HepG2 (cell line): Measurements from ENCODE around the gene PRMT2. TPM values are rescaled to one million over a fixed set of nuclear protein-coding genes. Genes with fewer than 3 reads are reported as not detected.

ENCODE experiments used
- ATAC-seq: fragments of 200-7000 bp; cut with Tn5 transposase; 3 replicates; pipeline ENCODE4 v1.9.1; 2020; ENCODE audit warnings: mild to moderate bottlenecking, moderate library complexity
- BruUV-seq: library from RNA; stranded (reverse); fragments of 400-500 nt; replicated peaks from 2 replicates; lab custom pipeline; 2021; lab: Mats Ljungman, UMichigan
- CTCF ChIA-PET: fragments of 300-600 bp; formaldehyde crosslinking; extraction: SDS; loops from one replicate; lab custom pipeline; 2021; ENCODE audit warnings: low total read pairs, inconsistent platforms, low intra/inter-chr PET ratio; lab: Yijun Ruan, JAX
- POLR2A ChIA-PET: fragments of 350-600 bp; sonication (Branson Sonifier 250); formaldehyde crosslinking; loops from one replicate; lab custom pipeline; 2020; ENCODE audit warnings: antibody characterized with exemption, inconsistent platforms; lab: Yijun Ruan, JAX
- DNase-seq: peaks from one replicate; pipeline ENCODE4 v3.0.0-alpha.2; 2015; ENCODE audit warnings: low spot score
- FAIRE-seq: peaks from 3 replicates; lab custom pipeline; 2011; peaks lifted over from hg19 to GRCh38; lab: Jason Lieb, UNC
- H2AFZ ChIP-seq: one replicate; pipeline ENCODE4 v1.6.1; 2011; ENCODE audit warnings: low read length, inconsistent platforms
- H3K27ac ChIP-seq: fragments of 300-600 bp; 3 replicates; pipeline ENCODE4 v1.8.0; 2011; ENCODE audit warnings: mixed run types, mild to moderate bottlenecking, mixed read lengths, low read length, inconsistent platforms; ENCODE audit not compliant: insufficient read depth; ENCODE audit errors: extremely low read length
- H3K27me3 ChIP-seq, 2 experiments: fragments of 200-600 bp in 1 of 2; 2 replicates in 1 of 2; 3 replicates in 1 of 2; pipeline versions ENCODE4 v1.6.0 to v1.8.0; 2011; ENCODE audit warnings: low read length in 2 of 2, mild to moderate bottlenecking in 2 of 2, moderate library complexity in 2 of 2, inconsistent platforms in 1 of 2; ENCODE audit not compliant: insufficient read depth in 2 of 2, control insufficient read depth in 1 of 2
- H3K36me3 ChIP-seq, 2 experiments: fragments of 200-600 bp in 1 of 2; replicated peaks in 1 of 2; 2 replicates in 1 of 2; 3 replicates in 1 of 2; pipeline versions ENCODE4 v1.5.1 to v1.8.0; 2011; ENCODE audit warnings: low read length in 2 of 2, inconsistent platforms in 1 of 2; ENCODE audit not compliant: insufficient read depth in 2 of 2, control insufficient read depth in 1 of 2
- H3K4me1 ChIP-seq: 2 replicates; pipeline ENCODE4 v1.5.1; 2012; ENCODE audit warnings: low read length, inconsistent platforms; ENCODE audit not compliant: insufficient read depth
- H3K4me2 ChIP-seq: 2 replicates; pipeline ENCODE4 v1.6.0; 2011; ENCODE audit warnings: low read depth, low read length, inconsistent platforms
- H3K4me3 ChIP-seq, 3 experiments: fragments of 200-600 bp in 1 of 3; sonication (generic), shearing (Covaris generic) in 1 of 3; replicated peaks in 1 of 3; 2 replicates each; pipeline ENCODE4 v1.5.1; 2011 to 2016; ENCODE audit warnings: low read length in 3 of 3, inconsistent platforms in 2 of 3, low read depth in 2 of 3, mild to moderate bottlenecking in 2 of 3, control low read depth in 1 of 3, mixed read lengths in 1 of 3; ENCODE audit not compliant: insufficient read depth in 1 of 3
- H3K79me2 ChIP-seq: one replicate; pipeline ENCODE4 v1.6.1; 2011; ENCODE audit warnings: low read length, inconsistent platforms; ENCODE audit not compliant: insufficient read depth
- H3K9ac ChIP-seq: 2 replicates; pipeline ENCODE4 v1.6.0; 2011; ENCODE audit warnings: mild to moderate bottlenecking, low read depth, low read length, inconsistent platforms; ENCODE audit not compliant: insufficient read depth
- H3K9me3 ChIP-seq: 2 replicates; pipeline ENCODE4 v1.5.1; 2012; ENCODE audit warnings: mild to moderate bottlenecking, low read length
- H4K20me1 ChIP-seq: 2 replicates; pipeline ENCODE4 v1.6.0; 2011; ENCODE audit warnings: inconsistent platforms, mild to moderate bottlenecking, low read length, moderate library complexity; ENCODE audit not compliant: insufficient read depth
- ERF ChIP-seq: IDR thresholded peaks from 2 replicates; pipeline ENCODE4 v1.6.1; 2018; ENCODE audit warnings: missing biosample characterization, missing genetic modification reagents
- MBD4 ChIP-seq: IDR thresholded peaks from 2 replicates; pipeline ENCODE4 v1.6.1; 2012; ENCODE audit warnings: low read length, inconsistent platforms, borderline replicate concordance
- SMAD1 ChIP-seq: sonication (generic); formaldehyde crosslinking; IDR thresholded peaks from 2 replicates; pipeline ENCODE4 v1.4.0; 2020; ENCODE audit warnings: missing genetic modification reagents, low read depth, mild to moderate bottlenecking, borderline replicate concordance
- ZNF10 ChIP-seq: sonication (generic); formaldehyde crosslinking; IDR thresholded peaks from 2 replicates; pipeline ENCODE4 v1.4.0; 2020; ENCODE audit warnings: mild to moderate bottlenecking, low read depth, missing genetic modification reagents, borderline replicate concordance
- WGBS: methylation state at CpG from one replicate; pipeline ENCODE4 v1.1.6; 2017; ENCODE audit warnings: low lambda C conversion rate; 5-methylcytosine and 5-hydroxymethylcytosine counted together
- in situ Hi-C: cut with HindIII; loops from 2 replicates; pipeline ENCODE4 v1.10.0; 2017; ENCODE audit warnings: low pct_unique_long_range_greater_than_20kb; ENCODE audit not compliant: extremely low pct_ligation_motif_present
- intact Hi-C: fragments of 100-400 bp; cut with micrococcal nuclease; formaldehyde crosslinking; loops from one replicate; pipeline ENCODE4 v1.10.0; 2022; ENCODE audit not compliant: unreplicated experiment
- polyA plus RNA-seq, 8 experiments: library from polyadenylated mRNA; depleted of rRNA in 3 of 8; stranded (reverse) in 7 of 8; unstranded in 1 of 8; fragments of >200 nt; fragmentation: Illumina TruSeq in 4 of 8; extraction: Trizol in 4 of 8; gene quantifications; 2 replicates each; pipeline versions ENCODE4 v1.2.1 to v1.2.3, GENCODE V29; 2011 to 2016; ENCODE audit warnings: low read depth in 4 of 8, missing spikeins in 1 of 8, mixed read lengths in 1 of 8; ENCODE audit not compliant: insufficient read depth in 1 of 8
- total RNA-seq, 5 experiments: library from RNA; depleted of rRNA; stranded (reverse); fragments of >200 nt; fragmentation: Illumina TruSeq; extraction: Trizol; gene quantifications; 2 replicates each; pipeline ENCODE4 v1.2.3, GENCODE V29; 2016; ENCODE audit warnings: low read depth in 1 of 5
- TF ChIP-seq, protein P1 (sequence below): sonication (generic); formaldehyde crosslinking; IDR thresholded peaks from 2 replicates; pipeline ENCODE4 v1.5.0; 2020; ENCODE audit warnings: missing genetic modification reagents
- TF ChIP-seq, protein P2 (sequence below): sonication (generic); formaldehyde crosslinking; IDR thresholded peaks from 2 replicates; pipeline ENCODE4 v1.5.0; 2020; ENCODE audit warnings: missing genetic modification reagents
- TF ChIP-seq, protein P3 (sequence below): sonication (generic); formaldehyde crosslinking; IDR thresholded peaks from 2 replicates; pipeline ENCODE4 v1.8.0; 2022; ENCODE audit warnings: missing genetic modification reagents, mild to moderate bottlenecking, borderline replicate concordance

The PRMT2 gene
- total and polyA plus RNA-seq, 2 of the 13 experiments (the other 11 are each of a cell fraction or from before 2014, with no cell fraction given): 54.4 to 78.8 TPM

DNA sequence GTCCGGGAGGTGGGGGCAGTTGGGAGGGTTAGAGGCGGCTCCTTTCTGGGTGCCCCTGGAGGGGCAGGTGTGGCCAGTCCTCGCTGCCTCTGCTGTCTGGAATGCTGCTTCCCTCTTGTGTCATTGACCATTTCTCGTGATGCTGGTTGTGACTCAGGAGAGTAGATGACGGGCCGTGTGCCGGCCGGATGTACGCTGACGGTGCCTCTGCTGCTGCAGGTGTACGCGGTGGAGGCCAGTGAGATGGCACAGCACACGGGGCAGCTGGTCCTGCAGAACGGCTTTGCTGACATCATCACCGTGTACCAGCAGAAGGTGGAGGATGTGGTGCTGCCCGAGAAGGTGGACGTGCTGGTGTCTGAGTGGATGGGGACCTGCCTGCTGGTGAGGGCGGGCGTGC lies 13.9 kb downstream of the PRMT2 start:
- Histone ChIP-seq H3K27me3 (no peaks in the 10 kb centered on the region; a peak in 1 of 5 replicates), H3K9ac (no peak overlapping the region), H3K79me2 (peaks cover 2% of the 10 kb centered on the region), H3K4me2 (no peak overlapping the region), H4K20me1 (no peaks in the 10 kb centered on the region), H3K27ac (no peak overlapping the region), H3K9me3 (no peaks in the 10 kb centered on the region), H2AFZ (no peak overlapping the region), H3K4me3 (no peak overlapping the region), H3K36me3 (peaks cover 28 to 85% of the 10 kb centered on the region in 2 experiments), H3K4me1 (no peaks in the 10 kb centered on the region)
- no peak for ATAC-seq
- BruUV-seq: no TSS peak
- CTCF ChIA-PET: no interaction called here
- FAIRE-seq: no peak
- POLR2A ChIA-PET: no interaction called here
- TF ChIP-seq ZNF10 (CRISPR knock-in tag) (no peak), ERF (CRISPR knock-in tag) (no peak), SMAD1 (CRISPR knock-in tag) (no peak), MBD4 (no peak)
- TF ChIP-seq, protein P1, sequence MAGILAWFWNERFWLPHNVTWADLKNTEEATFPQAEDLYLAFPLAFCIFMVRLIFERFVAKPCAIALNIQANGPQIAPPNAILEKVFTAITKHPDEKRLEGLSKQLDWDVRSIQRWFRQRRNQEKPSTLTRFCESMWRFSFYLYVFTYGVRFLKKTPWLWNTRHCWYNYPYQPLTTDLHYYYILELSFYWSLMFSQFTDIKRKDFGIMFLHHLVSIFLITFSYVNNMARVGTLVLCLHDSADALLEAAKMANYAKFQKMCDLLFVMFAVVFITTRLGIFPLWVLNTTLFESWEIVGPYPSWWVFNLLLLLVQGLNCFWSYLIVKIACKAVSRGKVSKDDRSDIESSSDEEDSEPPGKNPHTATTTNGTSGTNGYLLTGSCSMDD: no peak
- TF ChIP-seq, protein P2, sequence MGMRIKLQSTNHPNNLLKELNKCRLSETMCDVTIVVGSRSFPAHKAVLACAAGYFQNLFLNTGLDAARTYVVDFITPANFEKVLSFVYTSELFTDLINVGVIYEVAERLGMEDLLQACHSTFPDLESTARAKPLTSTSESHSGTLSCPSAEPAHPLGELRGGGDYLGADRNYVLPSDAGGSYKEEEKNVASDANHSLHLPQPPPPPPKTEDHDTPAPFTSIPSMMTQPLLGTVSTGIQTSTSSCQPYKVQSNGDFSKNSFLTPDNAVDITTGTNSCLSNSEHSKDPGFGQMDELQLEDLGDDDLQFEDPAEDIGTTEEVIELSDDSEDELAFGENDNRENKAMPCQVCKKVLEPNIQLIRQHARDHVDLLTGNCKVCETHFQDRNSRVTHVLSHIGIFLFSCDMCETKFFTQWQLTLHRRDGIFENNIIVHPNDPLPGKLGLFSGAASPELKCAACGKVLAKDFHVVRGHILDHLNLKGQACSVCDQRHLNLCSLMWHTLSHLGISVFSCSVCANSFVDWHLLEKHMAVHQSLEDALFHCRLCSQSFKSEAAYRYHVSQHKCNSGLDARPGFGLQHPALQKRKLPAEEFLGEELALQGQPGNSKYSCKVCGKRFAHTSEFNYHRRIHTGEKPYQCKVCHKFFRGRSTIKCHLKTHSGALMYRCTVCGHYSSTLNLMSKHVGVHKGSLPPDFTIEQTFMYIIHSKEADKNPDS (CRISPR knock-in tag): no peak
- TF ChIP-seq, protein P3, sequence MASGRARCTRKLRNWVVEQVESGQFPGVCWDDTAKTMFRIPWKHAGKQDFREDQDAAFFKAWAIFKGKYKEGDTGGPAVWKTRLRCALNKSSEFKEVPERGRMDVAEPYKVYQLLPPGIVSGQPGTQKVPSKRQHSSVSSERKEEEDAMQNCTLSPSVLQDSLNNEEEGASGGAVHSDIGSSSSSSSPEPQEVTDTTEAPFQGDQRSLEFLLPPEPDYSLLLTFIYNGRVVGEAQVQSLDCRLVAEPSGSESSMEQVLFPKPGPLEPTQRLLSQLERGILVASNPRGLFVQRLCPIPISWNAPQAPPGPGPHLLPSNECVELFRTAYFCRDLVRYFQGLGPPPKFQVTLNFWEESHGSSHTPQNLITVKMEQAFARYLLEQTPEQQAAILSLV (CRISPR knock-in tag): no peak
- 99% methylated on average over 14 of the region's 19 CpGs for WGBS
- DNase-seq: no peak
- in situ Hi-C loops: no loop called here
- intact Hi-C loops: no loop called here
